ENCODE measurements around the gene SLC22A14. TPM values are rescaled to one million over a fixed set of nuclear protein-coding genes. Genes with fewer than 3 reads are reported as not detected.
"Not testable (repeated sequence)": the region's sequence is repeated elsewhere in the genome, so short reads cannot be mapped to it uniquely, and the experiment has no call there.

Gene SLC22A14
- total RNA-seq, 3 donors from 2014 or later (not counting 1 experiment from before 2014, with no cell fraction given), result 0.20 TPM; not detected in 2

DNA sequence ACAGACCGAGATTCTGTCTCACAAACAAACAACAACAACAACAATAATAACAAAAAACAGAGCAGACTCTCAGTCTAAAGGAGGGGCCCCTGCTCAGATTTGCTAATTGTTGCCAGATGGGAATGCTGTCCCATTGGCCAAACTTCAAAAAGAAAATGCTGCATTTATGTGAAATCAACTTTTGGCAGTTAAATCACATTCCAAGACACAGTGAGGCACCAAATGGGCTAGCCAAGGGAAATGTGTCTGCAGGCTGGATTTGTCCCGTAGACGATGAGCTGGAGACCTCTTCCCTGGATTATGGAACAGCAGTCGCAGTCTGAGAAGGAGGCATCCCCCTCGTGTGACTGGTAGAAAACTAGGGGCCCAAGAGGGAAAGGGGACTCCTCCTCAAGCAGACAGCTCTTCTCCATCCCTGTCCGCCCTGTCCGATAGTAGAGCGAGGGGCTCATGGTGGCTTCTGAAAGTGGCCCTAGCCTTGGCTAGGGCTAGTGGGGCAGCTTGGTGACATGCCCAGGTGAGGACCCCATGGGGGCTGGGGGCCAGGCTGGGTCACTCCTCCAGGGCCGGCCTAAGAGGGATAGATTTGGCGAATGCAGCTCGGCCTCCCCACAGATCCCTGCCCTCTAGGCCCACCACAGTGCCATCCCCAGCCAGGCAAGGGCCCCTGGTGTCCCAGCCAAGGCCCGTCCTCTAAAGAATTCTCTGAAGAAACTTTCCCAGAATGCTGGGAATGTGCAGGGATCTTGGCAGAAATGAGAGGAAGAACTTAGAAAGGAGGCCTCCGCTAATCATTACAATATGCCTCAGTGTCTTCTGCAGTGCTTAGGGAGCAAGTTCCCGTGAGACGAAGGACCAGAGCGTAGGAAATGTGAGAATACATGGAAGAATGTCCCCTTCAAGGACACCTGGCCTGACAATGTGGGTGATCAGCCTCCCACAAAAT, 2.0 kb downstream of the SLC22A14 start:
- TF ChIP-seq, protein P1, sequence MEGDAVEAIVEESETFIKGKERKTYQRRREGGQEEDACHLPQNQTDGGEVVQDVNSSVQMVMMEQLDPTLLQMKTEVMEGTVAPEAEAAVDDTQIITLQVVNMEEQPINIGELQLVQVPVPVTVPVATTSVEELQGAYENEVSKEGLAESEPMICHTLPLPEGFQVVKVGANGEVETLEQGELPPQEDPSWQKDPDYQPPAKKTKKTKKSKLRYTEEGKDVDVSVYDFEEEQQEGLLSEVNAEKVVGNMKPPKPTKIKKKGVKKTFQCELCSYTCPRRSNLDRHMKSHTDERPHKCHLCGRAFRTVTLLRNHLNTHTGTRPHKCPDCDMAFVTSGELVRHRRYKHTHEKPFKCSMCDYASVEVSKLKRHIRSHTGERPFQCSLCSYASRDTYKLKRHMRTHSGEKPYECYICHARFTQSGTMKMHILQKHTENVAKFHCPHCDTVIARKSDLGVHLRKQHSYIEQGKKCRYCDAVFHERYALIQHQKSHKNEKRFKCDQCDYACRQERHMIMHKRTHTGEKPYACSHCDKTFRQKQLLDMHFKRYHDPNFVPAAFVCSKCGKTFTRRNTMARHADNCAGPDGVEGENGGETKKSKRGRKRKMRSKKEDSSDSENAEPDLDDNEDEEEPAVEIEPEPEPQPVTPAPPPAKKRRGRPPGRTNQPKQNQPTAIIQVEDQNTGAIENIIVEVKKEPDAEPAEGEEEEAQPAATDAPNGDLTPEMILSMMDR (IDR thresholded peaks at IDR 0.05), result no peak
- peaks cover 0 to 3% of the 10 kb centered on the region in 2 donors for H3K27me3 Mint-ChIP-seq (ENCODE audit: low read depth in 2 of 2)
- Histone ChIP-seq H3K9me3 (ENCODE audit: control insufficient read depth, insufficient read depth, low read length) (no peaks in the 10 kb centered on the region), H3K36me3 (ENCODE audit: control insufficient read depth, insufficient read depth, low read length) (no peaks in the 10 kb centered on the region), H3K4me3 (ENCODE audit: low read length) (no peak overlapping the region), H3K4me1 (ENCODE audit: control insufficient read depth, insufficient read depth, low read length) (no peaks in the 10 kb centered on the region), H3K27ac (ENCODE audit: low read length) (no peak overlapping the region), H3K27me3 (ENCODE audit: control insufficient read depth, insufficient read depth, low read length) (no peaks in the 10 kb centered on the region)
- intact Hi-C loops (cut with micrococcal nuclease), result no loop called here
- H3K4me3 Mint-ChIP-seq, result no peak overlapping the region
- no peaks in the 10 kb centered on the region for H3K36me3 Mint-ChIP-seq
- ATAC-seq (no peak), DNase-seq (no peak)
- no peak overlapping the region for H3K27ac Mint-ChIP-seq
- WGBS (ENCODE audit: insufficient coverage), result 87% methylated on average over 16 of the region's 16 CpGs
- H3K9me3 Mint-ChIP-seq, result no peaks in the 10 kb centered on the region
- no peaks in the 10 kb centered on the region for H3K4me1 Mint-ChIP-seq

DNA sequence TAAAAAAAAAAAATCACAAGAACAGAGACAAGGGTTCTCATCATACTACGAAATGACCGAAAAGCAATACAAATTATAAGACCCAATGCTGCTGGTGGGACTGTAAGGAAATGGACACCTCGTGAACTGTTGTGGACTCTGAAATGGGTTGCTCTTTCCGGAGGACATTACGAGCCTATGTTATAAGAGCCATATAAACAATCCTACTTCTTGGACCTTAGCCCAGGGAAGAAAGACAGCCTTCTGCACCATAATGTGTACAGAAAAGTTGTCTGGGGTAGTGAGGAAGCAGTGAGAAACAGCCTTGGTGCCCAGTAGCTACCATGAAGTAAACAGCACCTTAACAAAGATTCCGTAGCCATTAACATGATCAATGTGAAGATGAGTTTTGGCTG, 2.7 kb downstream of the SLC22A14 start:
- Mint-ChIP-seq H3K4me3 (no peak overlapping the region), H3K27ac (no peak overlapping the region), H3K27me3 (ENCODE audit: low read depth in 2 of 2) (peaks cover 0 to 9% of the 10 kb centered on the region in 2 donors), H3K36me3 (no peaks in the 10 kb centered on the region), H3K4me1 (no peaks in the 10 kb centered on the region), H3K9me3 (no peaks in the 10 kb centered on the region)
- intact Hi-C loops (cut with micrococcal nuclease), result no loop called here
- Histone ChIP-seq H3K4me1 (ENCODE audit: control insufficient read depth, insufficient read depth, low read length) (no peaks in the 10 kb centered on the region), H3K9me3 (ENCODE audit: control insufficient read depth, insufficient read depth, low read length) (no peaks in the 10 kb centered on the region), H3K27me3 (ENCODE audit: control insufficient read depth, insufficient read depth, low read length) (no peaks in the 10 kb centered on the region), H3K27ac (ENCODE audit: low read length) (no peak overlapping the region), H3K4me3 (ENCODE audit: low read length) (no peak overlapping the region), H3K36me3 (ENCODE audit: control insufficient read depth, insufficient read depth, low read length) (no peaks in the 10 kb centered on the region)
- ATAC-seq, result no peak
- DNase-seq, result no peak
- TF ChIP-seq, protein P1 (IDR thresholded peaks at IDR 0.05), result no peak
- WGBS (ENCODE audit: insufficient coverage), result 93% methylated on average over 3 of the region's 6 CpGs

DNA sequence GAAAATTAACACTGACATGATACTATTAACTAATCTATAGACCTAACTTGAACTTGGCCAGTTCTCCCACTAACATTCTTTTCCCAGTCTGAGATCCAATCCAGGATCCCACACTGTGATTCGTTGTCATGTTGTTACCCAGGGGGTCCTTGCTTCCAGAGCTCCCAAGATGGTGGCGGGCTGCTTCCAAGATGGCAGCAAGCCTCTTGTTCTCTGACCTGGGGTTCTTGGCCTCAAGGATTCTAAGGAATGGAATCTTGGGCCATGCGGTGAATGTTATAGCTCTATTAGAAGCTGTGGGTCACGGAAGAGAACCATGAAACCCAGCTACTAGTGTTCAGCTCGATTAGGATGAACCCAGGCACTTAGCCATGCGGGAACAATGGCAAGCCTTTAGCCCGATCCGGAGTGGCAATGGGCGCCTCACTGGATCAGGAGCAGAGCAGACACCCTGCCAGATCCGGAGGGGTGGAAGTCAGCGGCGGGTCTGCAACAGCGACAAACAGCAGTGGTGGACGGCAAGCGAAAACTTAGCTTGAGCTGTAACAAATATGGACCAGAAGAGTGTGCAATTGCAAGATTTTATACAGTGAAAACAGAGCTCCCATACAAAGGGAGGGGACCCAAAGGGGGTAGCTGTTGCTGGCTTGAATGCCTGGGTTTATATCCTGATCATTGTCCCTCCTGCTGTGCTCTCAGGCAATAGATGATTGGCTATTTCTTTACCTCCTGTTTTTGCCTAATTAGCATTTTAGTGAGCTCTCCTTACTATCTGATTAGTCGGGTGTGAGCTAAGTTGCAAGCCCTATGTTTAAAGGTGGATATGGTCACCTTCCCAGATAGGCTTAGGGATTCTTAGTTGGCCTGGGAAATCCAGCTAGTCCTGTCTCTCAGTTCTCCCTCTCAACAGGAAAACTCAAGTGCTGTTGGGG, 7.5 kb downstream of the SLC22A14 start:
- intact Hi-C loops (cut with micrococcal nuclease); H3K4me3 ChIP-seq (ENCODE audit: low read length); H3K4me3 Mint-ChIP-seq; H3K27ac Mint-ChIP-seq; H3K27ac ChIP-seq (ENCODE audit: low read length); H3K27me3 Mint-ChIP-seq (ENCODE audit: low read depth in 2 of 2); H3K27me3 ChIP-seq (ENCODE audit: control insufficient read depth, insufficient read depth, low read length); DNase-seq; H3K36me3 Mint-ChIP-seq; H3K36me3 ChIP-seq (ENCODE audit: control insufficient read depth, insufficient read depth, low read length); ATAC-seq; H3K9me3 Mint-ChIP-seq; H3K4me1 Mint-ChIP-seq; H3K4me1 ChIP-seq (ENCODE audit: control insufficient read depth, insufficient read depth, low read length); H3K9me3 ChIP-seq (ENCODE audit: control insufficient read depth, insufficient read depth, low read length): not testable (repeated sequence)
- 96% methylated on average over 16 of the region's 16 CpGs for WGBS (ENCODE audit: insufficient coverage)

DNA sequence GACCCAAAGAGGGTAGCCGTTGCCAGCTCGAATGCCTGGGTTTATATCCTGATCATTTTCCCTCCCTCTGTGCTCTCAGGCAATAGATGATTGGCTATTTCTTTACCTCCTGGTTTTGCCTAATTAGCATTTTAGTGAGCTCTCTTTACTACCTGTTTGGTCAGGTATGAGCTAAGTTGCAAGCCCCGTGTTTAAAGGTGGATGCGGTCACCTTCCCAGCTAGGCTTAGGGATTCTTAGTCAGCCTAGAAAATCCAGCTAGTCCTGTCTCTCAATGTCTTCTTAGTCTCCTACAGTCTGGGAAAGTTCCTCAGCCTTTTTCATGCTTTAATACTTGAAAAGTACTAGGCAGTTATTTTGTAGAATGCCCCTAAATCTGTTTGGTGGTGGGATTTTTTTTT, 15.0 kb downstream of the SLC22A14 start:
- not testable (repeated sequence) for H3K36me3 ChIP-seq (ENCODE audit: control insufficient read depth, insufficient read depth, low read length); H3K27me3 ChIP-seq (ENCODE audit: control insufficient read depth, insufficient read depth, low read length); H3K27ac Mint-ChIP-seq; H3K9me3 ChIP-seq (ENCODE audit: control insufficient read depth, insufficient read depth, low read length); H3K4me1 ChIP-seq (ENCODE audit: control insufficient read depth, insufficient read depth, low read length); ATAC-seq; H3K9me3 Mint-ChIP-seq; H3K4me3 ChIP-seq (ENCODE audit: low read length); H3K36me3 Mint-ChIP-seq; H3K4me1 Mint-ChIP-seq; DNase-seq; H3K27ac ChIP-seq (ENCODE audit: low read length); H3K4me3 Mint-ChIP-seq
- WGBS (ENCODE audit: insufficient coverage), result 85% methylated on average over 4 of the region's 4 CpGs
- H3K27me3 Mint-ChIP-seq (ENCODE audit: low read depth in 2 of 2), result peaks cover 0 to 10% of the 10 kb centered on the region in 2 donors
- intact Hi-C loops (cut with micrococcal nuclease), result loop anchor here (5.0 kb wide), 1 partner anchor 180 kb away; no protein-coding TSS in a partner anchor

Measured in natural killer cell (primary cell).